ENCODE results near the gene MRPL38.

GRCh38 chr17:75874323-75875181 lies 30.1 kb downstream of the MRPL38 start:
- TF ChIP-seq CTCF (IDR thresholded peaks at IDR 0.05; ENCODE audit: insufficient read depth, low read depth, low read length) (no peak), EZH2 (IDR thresholded peaks at IDR 0.05; ENCODE audit: insufficient read depth, low read length) (no peak)

All from astrocyte (in vitro differentiated cells and primary cell).